Adrenal gland (tissue), 5 donors: Measurements from ENCODE around the gene HDAC4.

Experiments
- POLR2A ChIP-seq, 2 donors: fragments of 450-650 bp; IDR thresholded peaks; one replicate each; pipeline ENCODE4 v1.6.1; 2017; ENCODE audit warnings: antibody characterized with exemption in 2 of 2, mild to moderate bottlenecking in 2 of 2, moderate library complexity in 1 of 2
- TF ChIP-seq, protein P1 (sequence below), 6 experiments: fragments of 450-650 bp in 4 of 6; fragments of 200-600 bp in 2 of 6; sonication (generic) in 1 of 6; IDR thresholded peaks; 1 replicate in 5 of 6; 2 replicates in 1 of 6; pipeline versions ENCODE4 v1.5.1 to v1.8.0; 2016 to 2021; ENCODE audit warnings: antibody characterized with exemption in 6 of 6, mild to moderate bottlenecking in 2 of 6, moderate library complexity in 1 of 6
- donor health status: DM: no; HTN: no; CAD: no.

DNA sequence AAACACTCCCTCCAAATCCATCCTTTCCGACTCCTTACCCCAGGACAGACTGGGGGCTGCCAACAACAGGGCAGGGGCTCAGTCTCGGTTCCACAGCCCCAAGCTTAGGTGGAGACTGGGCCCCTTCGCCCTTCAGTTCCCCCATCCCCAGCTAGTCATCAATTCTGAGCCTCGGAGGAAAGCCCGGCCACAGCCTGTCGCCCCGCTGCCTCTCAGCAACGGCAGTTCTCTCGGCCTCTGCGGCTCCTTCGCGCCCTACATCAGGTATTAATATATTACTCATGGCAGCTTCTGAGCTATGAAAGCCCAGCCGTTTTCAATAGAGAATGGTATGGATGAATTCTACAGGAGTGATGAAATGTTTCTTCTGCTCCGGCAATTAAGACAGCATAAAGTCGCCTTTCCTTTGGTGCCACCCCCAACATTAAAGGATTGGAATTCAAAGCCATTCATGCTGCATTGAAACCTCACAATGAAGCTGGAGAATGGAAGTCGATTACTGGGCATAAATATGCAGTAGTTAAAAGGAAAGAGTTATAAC lies 2.8 kb downstream of the HDAC4 start:
- TF ChIP-seq, protein P1, sequence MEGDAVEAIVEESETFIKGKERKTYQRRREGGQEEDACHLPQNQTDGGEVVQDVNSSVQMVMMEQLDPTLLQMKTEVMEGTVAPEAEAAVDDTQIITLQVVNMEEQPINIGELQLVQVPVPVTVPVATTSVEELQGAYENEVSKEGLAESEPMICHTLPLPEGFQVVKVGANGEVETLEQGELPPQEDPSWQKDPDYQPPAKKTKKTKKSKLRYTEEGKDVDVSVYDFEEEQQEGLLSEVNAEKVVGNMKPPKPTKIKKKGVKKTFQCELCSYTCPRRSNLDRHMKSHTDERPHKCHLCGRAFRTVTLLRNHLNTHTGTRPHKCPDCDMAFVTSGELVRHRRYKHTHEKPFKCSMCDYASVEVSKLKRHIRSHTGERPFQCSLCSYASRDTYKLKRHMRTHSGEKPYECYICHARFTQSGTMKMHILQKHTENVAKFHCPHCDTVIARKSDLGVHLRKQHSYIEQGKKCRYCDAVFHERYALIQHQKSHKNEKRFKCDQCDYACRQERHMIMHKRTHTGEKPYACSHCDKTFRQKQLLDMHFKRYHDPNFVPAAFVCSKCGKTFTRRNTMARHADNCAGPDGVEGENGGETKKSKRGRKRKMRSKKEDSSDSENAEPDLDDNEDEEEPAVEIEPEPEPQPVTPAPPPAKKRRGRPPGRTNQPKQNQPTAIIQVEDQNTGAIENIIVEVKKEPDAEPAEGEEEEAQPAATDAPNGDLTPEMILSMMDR (IDR thresholded peaks at IDR 0.05) = no peak
- TF ChIP-seq POLR2A (IDR thresholded peaks at IDR 0.05) = no peak
